HCT116 (cell line): ENCODE data around the gene CNTNAP2. TPM values are rescaled to one million over a fixed set of nuclear protein-coding genes. Genes with fewer than 3 reads are reported as not detected.

Experiments used
- ATAC-seq: fragments of 200-7000 bp; cut with Tn5 transposase; 2 replicates; pipeline ENCODE4 v1.9.1; 2020; ENCODE audit warnings: mild to moderate bottlenecking, moderate library complexity
- BruUV-seq: library from RNA; stranded (reverse); fragments of 400-500 nt; replicated peaks from 2 replicates; lab custom pipeline; 2021; lab: Mats Ljungman, UMichigan
- CTCF ChIA-PET: fragments of 300-600 bp; sonication (Branson Sonifier 250); formaldehyde crosslinking; loops from one replicate; lab custom pipeline; 2021; ENCODE audit warnings: antibody characterized with exemption; lab: Charles Lee
- POLR2A ChIA-PET: fragments of 300-600, 350-600 bp; sonication (Branson Sonifier 250); formaldehyde crosslinking; loops from one replicate; lab custom pipeline; 2021; ENCODE audit warnings: antibody characterized with exemption; lab: Charles Lee
- RAD21 ChIA-PET, 2 experiments: fragments of 300-600 bp; sonication (Branson Sonifier 250); formaldehyde crosslinking; loops; one replicate each; lab custom pipeline; 2023; ENCODE audit warnings: low total read pairs in 2 of 2; ENCODE audit not compliant: uncharacterized antibody in 2 of 2, unreplicated experiment in 2 of 2, low non-redundant PET in 1 of 2; lab: Charles Lee
- DNase-seq: peaks from one replicate; pipeline ENCODE4 v3.0.0-alpha.2; 2010; ENCODE audit warnings: low read depth, low spot score
- H2AFZ ChIP-seq: fragments of 200-600 bp; shearing (Covaris generic), sonication (generic); 2 replicates; pipeline ENCODE4 v1.6.1; 2017; ENCODE audit warnings: low read depth, mixed run types, mixed read lengths, antibody characterized with exemption, low read length; ENCODE audit not compliant: poor library complexity, severe bottlenecking
- H3K27ac ChIP-seq: 2 replicates; pipeline ENCODE4 v1.5.1; 2012; ENCODE audit warnings: low read depth, low read length
- H3K27me3 ChIP-seq: fragments of 200-600 bp; sonication (generic); 2 replicates; pipeline ENCODE4 v1.6.1; 2016; ENCODE audit warnings: mixed run types, low read length, mixed read lengths; ENCODE audit not compliant: insufficient read depth
- H3K36me3 ChIP-seq, 2 experiments: fragments of 200-500 bp in 1 of 2; fragments of 200-600 bp in 1 of 2; sonication (Bioruptor generic) in 1 of 2; sonication (generic) in 1 of 2; 2 replicates each; pipeline versions ENCODE4 v1.5.1 to v1.6.1; 2014 to 2016; ENCODE audit warnings: low read length in 2 of 2, inconsistent platforms in 1 of 2, mixed read lengths in 1 of 2, mixed run types in 1 of 2; ENCODE audit not compliant: insufficient read depth in 2 of 2, control insufficient read depth in 1 of 2
- H3K4me1 ChIP-seq, 2 experiments: fragments of 200-600 bp in 1 of 2; sonication (generic) in 1 of 2; 2 replicates each; pipeline versions ENCODE4 v1.5.1 to v1.6.1; 2012 to 2017; ENCODE audit warnings: low read length in 2 of 2, inconsistent platforms in 1 of 2, mild to moderate bottlenecking in 1 of 2, mixed read lengths in 1 of 2, mixed run types in 1 of 2, moderate library complexity in 1 of 2; ENCODE audit not compliant: insufficient read depth in 2 of 2, control insufficient read depth in 1 of 2
- H3K4me2 ChIP-seq: fragments of 200-600 bp; sonication (generic); 2 replicates; pipeline ENCODE4 v1.6.1; 2017; ENCODE audit warnings: mixed run types, low read length, mixed read lengths
- H3K4me3 ChIP-seq, 2 experiments: fragments of 200-600 bp in 1 of 2; sonication (generic) in 1 of 2; replicated peaks in 1 of 2; 2 replicates each; pipeline ENCODE4 v1.5.1; 2011 to 2016; ENCODE audit warnings: low read length in 2 of 2, control low read depth in 1 of 2, low read depth in 1 of 2, mild to moderate bottlenecking in 1 of 2, mixed read lengths in 1 of 2, mixed run types in 1 of 2
- H3K79me2 ChIP-seq: fragments of 200-600 bp; sonication (generic); 2 replicates; pipeline ENCODE4 v1.6.1; 2017; ENCODE audit warnings: mild to moderate bottlenecking, mixed run types, low read length, moderate library complexity, mixed read lengths; ENCODE audit not compliant: insufficient read depth
- H3K9ac ChIP-seq: fragments of 200-600 bp; sonication (generic); 2 replicates; pipeline ENCODE4 v1.6.1; 2016; ENCODE audit warnings: low read length, mixed read lengths
- H3K9me2 ChIP-seq: fragments of 200-600 bp; sonication (generic), shearing (Covaris generic); 2 replicates; pipeline ENCODE4 v1.6.1; 2017; ENCODE audit warnings: mixed run types, mild to moderate bottlenecking, moderate library complexity; ENCODE audit not compliant: insufficient read depth
- H3K9me3 ChIP-seq, 2 experiments: fragments of 200-500 bp in 1 of 2; fragments of 200-600 bp in 1 of 2; sonication (Bioruptor generic) in 1 of 2; sonication (generic) in 1 of 2; 2 replicates each; pipeline ENCODE4 v1.6.1; 2014 to 2017; ENCODE audit warnings: low read length in 2 of 2, mixed read lengths in 2 of 2, inconsistent platforms in 1 of 2, low read depth in 1 of 2, mild to moderate bottlenecking in 1 of 2, mixed run types in 1 of 2, moderate library complexity in 1 of 2; ENCODE audit not compliant: control insufficient read depth in 1 of 2, insufficient read depth in 1 of 2
- H4K20me1 ChIP-seq: fragments of 200-600 bp; sonication (generic), shearing (Covaris generic); 2 replicates; pipeline ENCODE4 v1.6.1; 2017; ENCODE audit warnings: mixed run types, mild to moderate bottlenecking, moderate library complexity; ENCODE audit not compliant: insufficient read depth
- CBX3 ChIP-seq: IDR thresholded peaks from 2 replicates; pipeline ENCODE4 v1.6.1; 2012; ENCODE audit warnings: low read depth
- CEBPB ChIP-seq: IDR thresholded peaks from 2 replicates; pipeline ENCODE4 v1.6.1; 2012; ENCODE audit warnings: low read depth
- EGR1 ChIP-seq: IDR thresholded peaks from 2 replicates; pipeline ENCODE4 v1.6.1; 2012; ENCODE audit warnings: low read depth
- ELF1 ChIP-seq: IDR thresholded peaks from 2 replicates; pipeline ENCODE4 v1.6.1; 2012; ENCODE audit warnings: low read depth, borderline replicate concordance
- EZH2 ChIP-seq: fragments of 200-600 bp; sonication (generic); IDR thresholded peaks from 2 replicates; pipeline ENCODE4 v1.6.1; 2017; ENCODE audit warnings: antibody characterized with exemption, mixed run types
- JUND ChIP-seq: IDR thresholded peaks from 2 replicates; pipeline ENCODE4 v1.6.1; 2012
- POLR2A ChIP-seq: IDR thresholded peaks from 2 replicates; pipeline ENCODE4 v1.7.0; 2011; ENCODE audit warnings: borderline replicate concordance; ENCODE audit not compliant: insufficient read depth, insufficient read length; ENCODE audit errors: extremely low read depth
- RAD21 ChIP-seq: IDR thresholded peaks from 2 replicates; pipeline ENCODE4 v1.6.1; 2012; ENCODE audit warnings: low read depth, mild to moderate bottlenecking
- SIN3A ChIP-seq: IDR thresholded peaks from 2 replicates; pipeline ENCODE4 v1.6.1; 2012; ENCODE audit warnings: low read depth
- SP1 ChIP-seq: IDR thresholded peaks from 2 replicates; pipeline ENCODE4 v1.6.1; 2012; ENCODE audit warnings: low read depth
- SRF ChIP-seq: IDR thresholded peaks from 2 replicates; pipeline ENCODE4 v1.6.1; 2012; ENCODE audit warnings: low read depth
- TCF7L2 ChIP-seq: IDR thresholded peaks from 2 replicates; pipeline ENCODE4 v1.7.0; 2011; ENCODE audit warnings: borderline replicate concordance, inconsistent platforms; ENCODE audit not compliant: insufficient read depth, insufficient read length; ENCODE audit errors: extremely low read depth
- YY1 ChIP-seq: IDR thresholded peaks from 2 replicates; pipeline ENCODE4 v1.6.1; 2011; ENCODE audit warnings: low read length, low read depth, moderate library complexity, mild to moderate bottlenecking; ENCODE audit not compliant: insufficient replicate concordance; ENCODE audit errors: extremely low read depth
- ZFX ChIP-seq: fragments of 450-650 bp; IDR thresholded peaks from 2 replicates; pipeline ENCODE4 v1.6.1; 2017
- intact Hi-C: fragments of 100-400 bp; cut with micrococcal nuclease; formaldehyde crosslinking; loops from 2 replicates; pipeline ENCODE4 v1.10.0; 2022
- total RNA-seq: library from RNA; stranded (reverse); gene quantifications from one replicate; pipeline ENCODE4 v1.2.1, GENCODE V29; 2021; ENCODE audit not compliant: unreplicated experiment
- TF ChIP-seq, protein P1 (sequence below): IDR thresholded peaks from 2 replicates; pipeline ENCODE4 v1.6.1; 2012
- TF ChIP-seq, protein P2 (sequence below), 3 experiments: fragments of 200-600 bp in 1 of 3; sonication (generic) in 1 of 3; IDR thresholded peaks in 2 of 3; conservative IDR thresholded peaks in 1 of 3; 2 replicates each; pipeline ENCODE4 v1.5.1; 2012 to 2017; ENCODE audit warnings: low read depth in 2 of 3, low read length in 2 of 3, antibody characterized with exemption in 1 of 3, borderline replicate concordance in 1 of 3, control low read depth in 1 of 3, mild to moderate bottlenecking in 1 of 3, mixed read lengths in 1 of 3, mixed run types in 1 of 3, moderate library complexity in 1 of 3; ENCODE audit not compliant: insufficient read depth in 1 of 3
- TF ChIP-seq, protein P3 (sequence below): IDR thresholded peaks from 2 replicates; pipeline ENCODE4 v1.6.1; 2012; ENCODE audit warnings: low read depth
- TF ChIP-seq, protein P4 (sequence below): IDR thresholded peaks from 2 replicates; pipeline ENCODE4 v1.6.1; 2012
- TF ChIP-seq, protein P5 (sequence below): IDR thresholded peaks from 2 replicates; pipeline ENCODE4 v1.6.1; 2011; ENCODE audit warnings: mild to moderate bottlenecking, low read length, moderate library complexity; ENCODE audit not compliant: insufficient replicate concordance; ENCODE audit errors: extremely low read depth

CNTNAP2 gene
- total RNA-seq, 1 experiment from 2014 or later, result 0.37 TPM

DNA sequence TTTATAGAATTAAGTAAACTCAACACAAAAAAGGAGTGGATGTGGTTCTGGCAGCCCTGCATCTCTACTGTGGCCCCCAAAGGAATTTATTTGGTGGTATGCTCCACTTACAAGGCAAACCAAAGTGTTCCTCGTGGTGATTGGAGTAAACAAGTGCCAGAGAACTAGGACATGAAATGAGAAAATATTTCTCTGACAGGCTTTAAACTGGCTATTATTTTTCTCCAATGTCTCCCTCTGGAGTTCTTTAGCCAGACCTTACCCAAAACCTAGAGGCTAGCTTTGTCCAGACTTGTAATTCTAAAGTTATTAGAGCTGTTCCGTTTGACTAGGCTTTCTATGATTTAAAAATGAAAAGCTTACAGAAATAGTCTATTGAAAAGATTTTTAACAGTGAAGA lies 990.1 kb downstream of the CNTNAP2 start:
- H3K27ac ChIP-seq, result no peak overlapping the region
- H3K9me3 ChIP-seq, result no peaks in the 10 kb centered on the region; a peak in 2 of 4 replicates
- CTCF ChIA-PET, result no interaction called here
- no peak overlapping the region for H3K4me2 ChIP-seq
- intact Hi-C loops, result no loop called here
- H3K9ac ChIP-seq, result no peak overlapping the region
- H4K20me1 ChIP-seq, result no peaks in the 10 kb centered on the region
- H3K79me2 ChIP-seq, result no peaks in the 10 kb centered on the region
- RAD21 ChIA-PET, result no interaction called here
- no peak overlapping the region for H2AFZ ChIP-seq
- BruUV-seq, result no TSS peak
- H3K27me3 ChIP-seq, result no peaks in the 10 kb centered on the region
- no peak for DNase-seq
- POLR2A ChIA-PET, result no interaction called here
- no peaks in the 10 kb centered on the region for H3K4me1 ChIP-seq
- ATAC-seq, result no peak
- no peaks in the 10 kb centered on the region for H3K9me2 ChIP-seq
- H3K36me3 ChIP-seq, result no peaks in the 10 kb centered on the region
- TF ChIP-seq SIN3A (no peak), RAD21 (no peak), EGR1 (no peak), CBX3 (no peak), CEBPB (no peak), POLR2A (no peak), TCF7L2 (no peak), EZH2 (no peak), SRF (no peak), SP1 (no peak), JUND (no peak), ZFX (no peak), YY1 (no peak), ELF1 (no peak)
- TF ChIP-seq, protein P1, sequence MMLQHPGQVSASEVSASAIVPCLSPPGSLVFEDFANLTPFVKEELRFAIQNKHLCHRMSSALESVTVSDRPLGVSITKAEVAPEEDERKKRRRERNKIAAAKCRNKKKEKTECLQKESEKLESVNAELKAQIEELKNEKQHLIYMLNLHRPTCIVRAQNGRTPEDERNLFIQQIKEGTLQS, result no peak
- TF ChIP-seq, protein P2, sequence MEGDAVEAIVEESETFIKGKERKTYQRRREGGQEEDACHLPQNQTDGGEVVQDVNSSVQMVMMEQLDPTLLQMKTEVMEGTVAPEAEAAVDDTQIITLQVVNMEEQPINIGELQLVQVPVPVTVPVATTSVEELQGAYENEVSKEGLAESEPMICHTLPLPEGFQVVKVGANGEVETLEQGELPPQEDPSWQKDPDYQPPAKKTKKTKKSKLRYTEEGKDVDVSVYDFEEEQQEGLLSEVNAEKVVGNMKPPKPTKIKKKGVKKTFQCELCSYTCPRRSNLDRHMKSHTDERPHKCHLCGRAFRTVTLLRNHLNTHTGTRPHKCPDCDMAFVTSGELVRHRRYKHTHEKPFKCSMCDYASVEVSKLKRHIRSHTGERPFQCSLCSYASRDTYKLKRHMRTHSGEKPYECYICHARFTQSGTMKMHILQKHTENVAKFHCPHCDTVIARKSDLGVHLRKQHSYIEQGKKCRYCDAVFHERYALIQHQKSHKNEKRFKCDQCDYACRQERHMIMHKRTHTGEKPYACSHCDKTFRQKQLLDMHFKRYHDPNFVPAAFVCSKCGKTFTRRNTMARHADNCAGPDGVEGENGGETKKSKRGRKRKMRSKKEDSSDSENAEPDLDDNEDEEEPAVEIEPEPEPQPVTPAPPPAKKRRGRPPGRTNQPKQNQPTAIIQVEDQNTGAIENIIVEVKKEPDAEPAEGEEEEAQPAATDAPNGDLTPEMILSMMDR (IDR thresholded peaks at IDR 0.05 in 2 of 3, conservative IDR thresholded peaks at IDR 0.05 in 1 of 3; ENCODE audit: borderline replicate concordance in 1 of 3, insufficient read depth in 1 of 3, low read depth in 2 of 3, low read length in 2 of 3), result no peak
- TF ChIP-seq, protein P3, sequence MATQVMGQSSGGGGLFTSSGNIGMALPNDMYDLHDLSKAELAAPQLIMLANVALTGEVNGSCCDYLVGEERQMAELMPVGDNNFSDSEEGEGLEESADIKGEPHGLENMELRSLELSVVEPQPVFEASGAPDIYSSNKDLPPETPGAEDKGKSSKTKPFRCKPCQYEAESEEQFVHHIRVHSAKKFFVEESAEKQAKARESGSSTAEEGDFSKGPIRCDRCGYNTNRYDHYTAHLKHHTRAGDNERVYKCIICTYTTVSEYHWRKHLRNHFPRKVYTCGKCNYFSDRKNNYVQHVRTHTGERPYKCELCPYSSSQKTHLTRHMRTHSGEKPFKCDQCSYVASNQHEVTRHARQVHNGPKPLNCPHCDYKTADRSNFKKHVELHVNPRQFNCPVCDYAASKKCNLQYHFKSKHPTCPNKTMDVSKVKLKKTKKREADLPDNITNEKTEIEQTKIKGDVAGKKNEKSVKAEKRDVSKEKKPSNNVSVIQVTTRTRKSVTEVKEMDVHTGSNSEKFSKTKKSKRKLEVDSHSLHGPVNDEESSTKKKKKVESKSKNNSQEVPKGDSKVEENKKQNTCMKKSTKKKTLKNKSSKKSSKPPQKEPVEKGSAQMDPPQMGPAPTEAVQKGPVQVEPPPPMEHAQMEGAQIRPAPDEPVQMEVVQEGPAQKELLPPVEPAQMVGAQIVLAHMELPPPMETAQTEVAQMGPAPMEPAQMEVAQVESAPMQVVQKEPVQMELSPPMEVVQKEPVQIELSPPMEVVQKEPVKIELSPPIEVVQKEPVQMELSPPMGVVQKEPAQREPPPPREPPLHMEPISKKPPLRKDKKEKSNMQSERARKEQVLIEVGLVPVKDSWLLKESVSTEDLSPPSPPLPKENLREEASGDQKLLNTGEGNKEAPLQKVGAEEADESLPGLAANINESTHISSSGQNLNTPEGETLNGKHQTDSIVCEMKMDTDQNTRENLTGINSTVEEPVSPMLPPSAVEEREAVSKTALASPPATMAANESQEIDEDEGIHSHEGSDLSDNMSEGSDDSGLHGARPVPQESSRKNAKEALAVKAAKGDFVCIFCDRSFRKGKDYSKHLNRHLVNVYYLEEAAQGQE, result no peak
- TF ChIP-seq, protein P4, sequence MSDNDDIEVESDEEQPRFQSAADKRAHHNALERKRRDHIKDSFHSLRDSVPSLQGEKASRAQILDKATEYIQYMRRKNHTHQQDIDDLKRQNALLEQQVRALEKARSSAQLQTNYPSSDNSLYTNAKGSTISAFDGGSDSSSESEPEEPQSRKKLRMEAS, result no peak
- TF ChIP-seq, protein P5, sequence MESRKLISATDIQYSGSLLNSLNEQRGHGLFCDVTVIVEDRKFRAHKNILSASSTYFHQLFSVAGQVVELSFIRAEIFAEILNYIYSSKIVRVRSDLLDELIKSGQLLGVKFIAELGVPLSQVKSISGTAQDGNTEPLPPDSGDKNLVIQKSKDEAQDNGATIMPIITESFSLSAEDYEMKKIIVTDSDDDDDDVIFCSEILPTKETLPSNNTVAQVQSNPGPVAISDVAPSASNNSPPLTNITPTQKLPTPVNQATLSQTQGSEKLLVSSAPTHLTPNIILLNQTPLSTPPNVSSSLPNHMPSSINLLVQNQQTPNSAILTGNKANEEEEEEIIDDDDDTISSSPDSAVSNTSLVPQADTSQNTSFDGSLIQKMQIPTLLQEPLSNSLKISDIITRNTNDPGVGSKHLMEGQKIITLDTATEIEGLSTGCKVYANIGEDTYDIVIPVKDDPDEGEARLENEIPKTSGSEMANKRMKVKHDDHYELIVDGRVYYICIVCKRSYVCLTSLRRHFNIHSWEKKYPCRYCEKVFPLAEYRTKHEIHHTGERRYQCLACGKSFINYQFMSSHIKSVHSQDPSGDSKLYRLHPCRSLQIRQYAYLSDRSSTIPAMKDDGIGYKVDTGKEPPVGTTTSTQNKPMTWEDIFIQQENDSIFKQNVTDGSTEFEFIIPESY, result no peak
- no peak overlapping the region for H3K4me3 ChIP-seq
